Caco-2 (cell line): ENCODE data around the gene TMA7B. TPM values are rescaled to one million over a fixed set of nuclear protein-coding genes. Genes with fewer than 3 reads are reported as not detected.

Source experiments
- BruUV-seq: library from RNA; stranded (reverse); fragments of 400-500 nt; replicated peaks from 2 replicates; lab custom pipeline; 2021; lab: Mats Ljungman, UMichigan
- CTCF ChIA-PET: fragments of 300-600 bp; sonication (Branson Sonifier 250); formaldehyde crosslinking; loops from one replicate; lab custom pipeline; 2022; ENCODE audit warnings: antibody characterized with exemption; lab: Charles Lee
- POLR2A ChIA-PET: fragments of 300-600 bp; sonication (Branson Sonifier 250); formaldehyde crosslinking; loops from one replicate; lab custom pipeline; 2022; ENCODE audit warnings: antibody characterized with exemption; lab: Charles Lee
- DNase-seq, 2 experiments: peaks; one replicate each; pipeline versions ENCODE4 v3.0.0 to v3.0.0-alpha.2; 2020 to 2022
- H3K27me3 ChIP-seq: replicated peaks from 2 replicates; pipeline ENCODE4 v1.6.0; 2011; ENCODE audit warnings: low read length; ENCODE audit not compliant: control insufficient read depth, insufficient read depth
- H3K36me3 ChIP-seq: 2 replicates; pipeline ENCODE4 v1.5.1; 2011; ENCODE audit warnings: low read length; ENCODE audit not compliant: control insufficient read depth, insufficient read depth
- H3K4me1 ChIP-seq: fragments of 250-450 bp; sonication (Bioruptor Pico); 2 replicates; pipeline ENCODE4 v1.5.1; 2020; ENCODE audit warnings: mild to moderate bottlenecking
- H3K4me3 ChIP-seq: 2 replicates; pipeline ENCODE4 v1.5.1; 2011; ENCODE audit warnings: low read depth, mild to moderate bottlenecking, control low read depth, low read length
- H3K9me3 ChIP-seq: fragments of 250-450 bp; sonication (Bioruptor Pico); 2 replicates; pipeline ENCODE4 v1.5.1; 2020; ENCODE audit warnings: mild to moderate bottlenecking, moderate library complexity
- H3K27ac Mint-ChIP-seq: one replicate; pipeline ENCODE4 v1.8.0; 2022; ENCODE audit warnings: mixed read lengths; ENCODE audit not compliant: unreplicated experiment
- H3K27me3 Mint-ChIP-seq: one replicate; pipeline ENCODE4 v1.8.0; 2022; ENCODE audit warnings: mixed read lengths; ENCODE audit not compliant: insufficient read depth, unreplicated experiment
- H3K36me3 Mint-ChIP-seq: one replicate; pipeline ENCODE4 v1.8.0; 2022; ENCODE audit warnings: mild to moderate bottlenecking, mixed read lengths; ENCODE audit not compliant: insufficient read depth, unreplicated experiment
- H3K4me1 Mint-ChIP-seq: one replicate; pipeline ENCODE4 v1.8.0; 2022; ENCODE audit warnings: low read depth, mixed read lengths; ENCODE audit not compliant: unreplicated experiment
- H3K4me3 Mint-ChIP-seq: one replicate; pipeline ENCODE4 v1.8.0; 2022; ENCODE audit warnings: mild to moderate bottlenecking, moderate library complexity, mixed read lengths; ENCODE audit not compliant: unreplicated experiment
- H3K9me3 Mint-ChIP-seq: one replicate; pipeline ENCODE4 v1.8.0; 2022; ENCODE audit warnings: mixed read lengths; ENCODE audit not compliant: unreplicated experiment
- intact Hi-C: fragments of 100-400 bp; cut with micrococcal nuclease; formaldehyde crosslinking; loops from one replicate; pipeline ENCODE4 v1.10.0; 2022; ENCODE audit not compliant: unreplicated experiment
- total RNA-seq: library from RNA; stranded (reverse); gene quantifications from 2 replicates; pipeline ENCODE4 v1.2.3, GENCODE V29; 2022
- TF ChIP-seq, protein P1 (sequence below), 2 experiments: fragments of 200-600 bp in 1 of 2; IDR thresholded peaks; 1 replicate in 1 of 2; 2 replicates in 1 of 2; pipeline versions ENCODE4 v1.5.1 to v1.8.0; 2011 to 2022; ENCODE audit warnings: antibody characterized with exemption in 1 of 2, control low read depth in 1 of 2, inconsistent platforms in 1 of 2, low read depth in 1 of 2, low read length in 1 of 2, mild to moderate bottlenecking in 1 of 2, moderate library complexity in 1 of 2; ENCODE audit not compliant: insufficient read depth in 1 of 2, severe bottlenecking in 1 of 2, unreplicated experiment in 1 of 2

TMA7B gene
- total RNA-seq, 1 experiment from 2014 or later = not detected

DNA sequence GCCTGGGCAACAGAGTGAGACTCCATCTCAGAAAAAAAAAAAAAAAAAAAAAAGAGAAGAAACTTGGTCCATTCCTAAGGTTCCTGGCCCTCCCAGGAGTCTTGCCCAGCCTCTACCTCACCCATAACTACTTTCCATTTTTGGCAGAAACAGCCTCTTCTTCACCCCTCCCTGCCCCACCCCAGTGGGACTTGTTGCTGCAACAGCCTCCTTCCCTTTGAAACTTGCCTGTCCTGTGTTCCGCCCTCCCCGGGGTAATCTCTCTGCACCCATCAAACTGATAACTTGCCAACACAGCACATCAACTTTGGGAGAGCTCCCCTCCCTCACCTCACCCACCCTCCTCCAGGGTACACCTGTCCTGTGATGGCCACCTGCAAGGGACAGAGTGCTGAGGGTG is 24.5 kb downstream of the TMA7B start:
- H3K4me3 ChIP-seq = no peak overlapping the region
- Mint-ChIP-seq H3K36me3 (no peaks in the 10 kb centered on the region), H3K4me1 (peaks cover 7% of the 10 kb centered on the region), H3K27ac (no peak overlapping the region), H3K9me3 (no peaks in the 10 kb centered on the region), H3K27me3 (no peaks in the 10 kb centered on the region), H3K4me3 (no peak overlapping the region)
- H3K27me3 ChIP-seq = no peaks in the 10 kb centered on the region
- intact Hi-C loops = no loop called here
- ChIA-PET POLR2A (no interaction called here), CTCF (no interaction called here)
- no peaks in the 10 kb centered on the region for H3K9me3 ChIP-seq
- BruUV-seq = no TSS peak
- H3K4me1 ChIP-seq = peaks cover 1% of the 10 kb centered on the region; the same call in 1 of the 2 replicates
- TF ChIP-seq, protein P1, sequence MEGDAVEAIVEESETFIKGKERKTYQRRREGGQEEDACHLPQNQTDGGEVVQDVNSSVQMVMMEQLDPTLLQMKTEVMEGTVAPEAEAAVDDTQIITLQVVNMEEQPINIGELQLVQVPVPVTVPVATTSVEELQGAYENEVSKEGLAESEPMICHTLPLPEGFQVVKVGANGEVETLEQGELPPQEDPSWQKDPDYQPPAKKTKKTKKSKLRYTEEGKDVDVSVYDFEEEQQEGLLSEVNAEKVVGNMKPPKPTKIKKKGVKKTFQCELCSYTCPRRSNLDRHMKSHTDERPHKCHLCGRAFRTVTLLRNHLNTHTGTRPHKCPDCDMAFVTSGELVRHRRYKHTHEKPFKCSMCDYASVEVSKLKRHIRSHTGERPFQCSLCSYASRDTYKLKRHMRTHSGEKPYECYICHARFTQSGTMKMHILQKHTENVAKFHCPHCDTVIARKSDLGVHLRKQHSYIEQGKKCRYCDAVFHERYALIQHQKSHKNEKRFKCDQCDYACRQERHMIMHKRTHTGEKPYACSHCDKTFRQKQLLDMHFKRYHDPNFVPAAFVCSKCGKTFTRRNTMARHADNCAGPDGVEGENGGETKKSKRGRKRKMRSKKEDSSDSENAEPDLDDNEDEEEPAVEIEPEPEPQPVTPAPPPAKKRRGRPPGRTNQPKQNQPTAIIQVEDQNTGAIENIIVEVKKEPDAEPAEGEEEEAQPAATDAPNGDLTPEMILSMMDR (IDR thresholded peaks at IDR 0.05; ENCODE audit: insufficient read depth in 1 of 2, low read depth in 1 of 2, low read length in 1 of 2, severe bottlenecking in 1 of 2, unreplicated experiment in 1 of 2) = no peak
- H3K36me3 ChIP-seq = no peaks in the 10 kb centered on the region
- DNase-seq = no peak

DNA sequence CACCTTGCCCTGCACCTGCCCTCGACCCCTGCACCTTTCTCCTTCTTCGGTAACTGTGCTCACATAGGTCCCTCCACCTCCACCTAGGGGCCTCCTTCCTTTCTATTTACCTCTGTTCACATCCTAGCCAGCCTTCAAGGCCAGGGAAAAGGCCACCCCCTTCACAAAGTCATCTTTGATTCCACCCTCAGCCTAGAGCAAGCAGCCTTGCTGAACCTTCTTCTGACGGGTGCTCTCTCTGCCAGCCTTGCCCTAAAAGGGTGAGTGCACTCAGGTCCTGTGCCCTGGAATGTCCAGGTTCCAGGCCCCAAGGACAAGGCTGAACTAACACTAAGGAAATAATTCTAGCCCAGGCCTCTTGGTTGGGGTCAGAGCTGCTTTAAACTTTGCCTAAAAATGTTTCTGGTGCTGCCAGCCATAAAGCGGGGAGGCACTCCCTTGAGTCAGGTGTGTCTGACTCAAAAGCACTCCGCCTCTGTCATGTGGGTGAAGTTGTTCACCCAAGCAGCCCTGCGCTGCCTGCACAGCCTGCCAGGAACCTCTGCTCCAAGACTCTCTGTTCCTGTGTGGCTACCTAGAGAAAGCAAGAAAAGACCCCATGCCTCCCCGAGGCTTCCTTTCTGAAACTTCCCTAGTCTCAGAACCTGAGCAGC is 25.3 kb downstream of the TMA7B start:
- intact Hi-C loops = no loop called here
- no peaks in the 10 kb centered on the region for H3K27me3 ChIP-seq
- no peaks in the 10 kb centered on the region for H3K36me3 ChIP-seq
- H3K4me1 ChIP-seq = peaks cover 9% of the 10 kb centered on the region
- H3K4me3 ChIP-seq = no peak overlapping the region
- no peaks in the 10 kb centered on the region for H3K36me3 Mint-ChIP-seq
- no peak overlapping the region for H3K4me3 Mint-ChIP-seq
- H3K27ac Mint-ChIP-seq = no peak overlapping the region
- H3K27me3 Mint-ChIP-seq = no peaks in the 10 kb centered on the region
- ChIA-PET POLR2A (no interaction called here), CTCF (no interaction called here)
- no peaks in the 10 kb centered on the region for H3K9me3 Mint-ChIP-seq
- TF ChIP-seq, protein P1 (IDR thresholded peaks at IDR 0.05; ENCODE audit: insufficient read depth in 1 of 2, low read depth in 1 of 2, low read length in 1 of 2, severe bottlenecking in 1 of 2, unreplicated experiment in 1 of 2) = no peak
- no TSS peak for BruUV-seq
- H3K9me3 ChIP-seq = no peaks in the 10 kb centered on the region
- H3K4me1 Mint-ChIP-seq = peaks cover 8% of the 10 kb centered on the region
- DNase-seq = no peak

DNA sequence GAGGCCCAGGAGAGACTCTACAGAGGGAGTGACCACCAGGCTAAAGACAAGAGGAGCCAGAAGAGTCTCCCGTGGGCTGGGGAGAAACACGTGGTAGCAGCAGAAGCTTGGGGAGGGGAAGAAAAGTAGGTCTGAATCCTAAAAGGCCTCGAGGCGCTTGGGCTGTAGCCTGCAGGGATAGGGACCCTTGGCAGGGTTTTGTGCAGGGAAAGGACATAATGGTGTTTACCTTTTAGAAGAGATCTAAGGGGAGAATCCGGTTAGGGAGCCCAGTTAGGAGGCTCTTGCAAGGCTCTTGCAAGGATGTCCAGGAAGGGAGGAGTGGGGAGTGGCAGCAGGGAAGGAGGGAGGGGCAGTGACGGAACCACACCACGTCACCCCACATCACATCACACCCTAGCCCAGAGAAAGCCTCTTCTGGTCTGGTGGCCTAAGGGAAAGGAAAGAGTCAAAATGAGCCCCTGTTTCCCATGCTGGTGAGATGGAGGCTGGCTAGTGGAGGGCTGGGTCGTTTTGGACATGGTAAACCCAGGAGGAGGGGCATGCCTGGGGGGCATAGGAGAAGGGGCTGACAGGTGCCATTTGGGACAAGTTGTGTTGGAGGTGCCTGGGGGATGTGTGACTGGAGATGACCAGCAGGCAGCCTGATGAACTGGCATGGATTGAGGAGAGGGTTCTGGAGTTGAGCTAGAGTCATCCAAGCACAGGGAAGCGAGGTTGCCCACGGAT is 28.4 kb downstream of the TMA7B start:
- no peaks in the 10 kb centered on the region for H3K36me3 Mint-ChIP-seq
- H3K9me3 Mint-ChIP-seq = no peaks in the 10 kb centered on the region
- TF ChIP-seq, protein P1 (IDR thresholded peaks at IDR 0.05; ENCODE audit: insufficient read depth in 1 of 2, low read depth in 1 of 2, low read length in 1 of 2, severe bottlenecking in 1 of 2, unreplicated experiment in 1 of 2) = no peak
- no peak for DNase-seq
- Histone ChIP-seq H3K4me1 (peaks cover 22% of the 10 kb centered on the region), H3K9me3 (no peaks in the 10 kb centered on the region), H3K27me3 (no peaks in the 10 kb centered on the region), H3K4me3 (no peak overlapping the region), H3K36me3 (no peaks in the 10 kb centered on the region)
- H3K27me3 Mint-ChIP-seq = no peaks in the 10 kb centered on the region
- peak overlapping the region; percentile 8 for H3K27ac Mint-ChIP-seq
- H3K4me3 Mint-ChIP-seq = no peak overlapping the region
- intact Hi-C loops = no loop called here
- ChIA-PET CTCF (no interaction called here), POLR2A (no interaction called here)
- peaks cover 26% of the 10 kb centered on the region for H3K4me1 Mint-ChIP-seq
- BruUV-seq = no TSS peak
